Keratinocyte (primary cell): ENCODE data around the gene CRAMP1. TPM values are rescaled to one million over a fixed set of nuclear protein-coding genes. Genes with fewer than 3 reads are reported as not detected.

Experiments used
- DNase-seq: peaks from one replicate; pipeline ENCODE4 v3.0.0-alpha.2; 2011; ENCODE audit warnings: low read depth, missing footprints, low spot score
- FAIRE-seq: peaks from 2 replicates; lab custom pipeline; 2011; peaks lifted over from hg19 to GRCh38; lab: Jason Lieb, UNC
- H2AFZ ChIP-seq: 2 replicates; pipeline ENCODE4 v1.6.0; 2012; ENCODE audit warnings: low read length, control low read depth, inconsistent platforms; ENCODE audit not compliant: control insufficient read depth
- H3K27ac ChIP-seq: 2 replicates; pipeline ENCODE4 v1.5.1; 2011; ENCODE audit warnings: low read length; ENCODE audit not compliant: control insufficient read depth, insufficient read depth
- H3K27me3 ChIP-seq: 3 replicates; pipeline ENCODE4 v1.6.0; 2011; ENCODE audit warnings: low read length; ENCODE audit not compliant: control insufficient read depth, insufficient read depth; ENCODE audit errors: extremely low read depth
- H3K36me3 ChIP-seq, 2 experiments: 2 replicates in 1 of 2; 3 replicates in 1 of 2; pipeline ENCODE4 v1.5.1; 2011; ENCODE audit warnings: low read length in 2 of 2, mild to moderate bottlenecking in 1 of 2; ENCODE audit not compliant: control insufficient read depth in 2 of 2, insufficient read depth in 2 of 2; ENCODE audit errors: extremely low read depth in 1 of 2
- H3K4me1 ChIP-seq: 3 replicates; pipeline ENCODE4 v1.5.1; 2011; ENCODE audit warnings: low read length; ENCODE audit not compliant: control insufficient read depth, insufficient read depth; ENCODE audit errors: extremely low read depth
- H3K4me2 ChIP-seq: 3 replicates; pipeline ENCODE4 v1.6.0; 2011; ENCODE audit warnings: low read depth, low read length; ENCODE audit not compliant: control insufficient read depth, insufficient read depth; ENCODE audit errors: extremely low read depth
- H3K4me3 ChIP-seq, 3 experiments: fragments of 200-600 bp in 1 of 3; sonication (generic) in 1 of 3; 2 replicates in 2 of 3; 3 replicates in 1 of 3; pipeline ENCODE4 v1.5.1; 2011 to 2016; ENCODE audit warnings: low read length in 3 of 3, mild to moderate bottlenecking in 3 of 3, control low read depth in 2 of 3, inconsistent platforms in 1 of 3, low read depth in 1 of 3, mixed read lengths in 1 of 3, mixed run types in 1 of 3, moderate library complexity in 1 of 3; ENCODE audit not compliant: control insufficient read depth in 2 of 3, insufficient read depth in 2 of 3; ENCODE audit errors: extremely low read depth in 1 of 3
- H3K79me2 ChIP-seq: 2 replicates; pipeline ENCODE4 v1.6.0; 2012; ENCODE audit warnings: low read length; ENCODE audit not compliant: control insufficient read depth, insufficient read depth
- H3K9ac ChIP-seq: 3 replicates; pipeline ENCODE4 v1.6.0; 2011; ENCODE audit warnings: low read length; ENCODE audit not compliant: control insufficient read depth, insufficient read depth; ENCODE audit errors: extremely low read depth
- H3K9me1 ChIP-seq: 3 replicates; pipeline ENCODE4 v1.6.0; 2011; ENCODE audit warnings: low read length; ENCODE audit not compliant: control insufficient read depth, insufficient read depth; ENCODE audit errors: extremely low read depth
- H3K9me3 ChIP-seq: 2 replicates; pipeline ENCODE4 v1.5.1; 2012; ENCODE audit warnings: low read depth, low read length; ENCODE audit not compliant: control insufficient read depth
- H4K20me1 ChIP-seq: 3 replicates; pipeline ENCODE4 v1.6.0; 2011; ENCODE audit warnings: low read length; ENCODE audit not compliant: control insufficient read depth, insufficient read depth; ENCODE audit errors: extremely low read depth
- EZH2 ChIP-seq: IDR thresholded peaks from one replicate; pipeline ENCODE4 v1.6.1; 2012; ENCODE audit warnings: inconsistent platforms, mild to moderate bottlenecking, low read length, moderate library complexity
- dilution Hi-C: fragments of 300-500 bp; cut with MboI; formaldehyde crosslinking; loops from one replicate; pipeline ENCODE4 v1.7.0; 2020; ENCODE audit warnings: low sequenced_read_pairs; ENCODE audit not compliant: extremely low pct_ligation_motif_present
- polyA plus RNA-seq, 5 experiments: library from polyadenylated mRNA; depleted of rRNA in 3 of 5; stranded (reverse) in 3 of 5; stranded (forward) in 1 of 5; unstranded in 1 of 5; fragments of >200 nt; gene quantifications; 1 replicate in 1 of 5; 2 replicates in 3 of 5; 3 replicates in 1 of 5; pipeline versions ENCODE4 v1.2.1 to v1.2.3, GENCODE V29; 2011 to 2012; ENCODE audit warnings: missing spikeins in 2 of 5, low read depth in 1 of 5, low replicate concordance in 1 of 5
- TF ChIP-seq, protein P1 (sequence below), 3 experiments: IDR thresholded peaks in 1 of 3; conservative IDR thresholded peaks in 1 of 3; optimal IDR thresholded peaks in 1 of 3; 2 replicates in 2 of 3; 3 replicates in 1 of 3; pipeline versions ENCODE3 to v1.5.1; 2011; ENCODE audit warnings: low read length in 3 of 3, mild to moderate bottlenecking in 3 of 3, moderate library complexity in 2 of 3, control low read depth in 1 of 3, inconsistent platforms in 1 of 3; ENCODE audit not compliant: insufficient read depth in 2 of 3; ENCODE audit errors: extremely low read depth in 1 of 3

Gene CRAMP1
- polyA plus RNA-seq, 1 donor (not counting 4 experiments of a cell fraction or from before 2014, with no cell fraction given), result 6.5 TPM

DNA sequence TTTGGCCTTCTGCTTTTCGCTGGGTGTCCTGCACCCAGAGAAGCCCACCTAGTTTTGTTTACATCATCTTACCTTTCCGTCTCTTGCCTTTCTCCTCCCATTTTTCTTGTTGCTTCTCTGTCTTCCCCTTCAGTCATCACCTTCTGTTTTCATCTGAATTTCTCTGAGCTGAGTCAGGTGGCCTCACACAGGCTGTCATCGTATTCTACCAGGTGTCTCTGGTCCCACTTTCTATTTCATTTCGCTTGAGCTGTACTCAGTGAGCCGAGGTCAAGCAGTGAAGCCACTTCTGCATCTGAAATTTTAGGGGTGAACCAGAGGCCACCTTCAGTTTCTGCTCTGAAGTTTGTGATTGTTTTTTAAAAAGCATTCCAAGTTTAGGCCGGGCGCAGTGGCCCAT lies 9.7 kb downstream of the CRAMP1 start:
- Histone ChIP-seq H3K9ac (no peak overlapping the region), H2AFZ (no peak overlapping the region), H3K4me3 (no peak overlapping the region), H4K20me1 (peaks cover 6% of the 10 kb centered on the region), H3K9me3 (no peaks in the 10 kb centered on the region), H3K36me3 (peaks cover 35 to 36% of the 10 kb centered on the region in 2 experiments), H3K9me1 (no peaks in the 10 kb centered on the region), H3K79me2 (peaks cover 85% of the 10 kb centered on the region), H3K4me2 (no peak overlapping the region), H3K27me3 (no peaks in the 10 kb centered on the region), H3K27ac (no peak overlapping the region), H3K4me1 (no peaks in the 10 kb centered on the region)
- no peak for FAIRE-seq
- TF ChIP-seq, protein P1, sequence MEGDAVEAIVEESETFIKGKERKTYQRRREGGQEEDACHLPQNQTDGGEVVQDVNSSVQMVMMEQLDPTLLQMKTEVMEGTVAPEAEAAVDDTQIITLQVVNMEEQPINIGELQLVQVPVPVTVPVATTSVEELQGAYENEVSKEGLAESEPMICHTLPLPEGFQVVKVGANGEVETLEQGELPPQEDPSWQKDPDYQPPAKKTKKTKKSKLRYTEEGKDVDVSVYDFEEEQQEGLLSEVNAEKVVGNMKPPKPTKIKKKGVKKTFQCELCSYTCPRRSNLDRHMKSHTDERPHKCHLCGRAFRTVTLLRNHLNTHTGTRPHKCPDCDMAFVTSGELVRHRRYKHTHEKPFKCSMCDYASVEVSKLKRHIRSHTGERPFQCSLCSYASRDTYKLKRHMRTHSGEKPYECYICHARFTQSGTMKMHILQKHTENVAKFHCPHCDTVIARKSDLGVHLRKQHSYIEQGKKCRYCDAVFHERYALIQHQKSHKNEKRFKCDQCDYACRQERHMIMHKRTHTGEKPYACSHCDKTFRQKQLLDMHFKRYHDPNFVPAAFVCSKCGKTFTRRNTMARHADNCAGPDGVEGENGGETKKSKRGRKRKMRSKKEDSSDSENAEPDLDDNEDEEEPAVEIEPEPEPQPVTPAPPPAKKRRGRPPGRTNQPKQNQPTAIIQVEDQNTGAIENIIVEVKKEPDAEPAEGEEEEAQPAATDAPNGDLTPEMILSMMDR (optimal IDR thresholded peaks at IDR 0.05 in 1 of 3, IDR thresholded peaks at IDR 0.05 in 1 of 3, conservative IDR thresholded peaks at IDR 0.05 in 1 of 3; ENCODE audit: extremely low read depth in 1 of 3, insufficient read depth in 2 of 3, low read length in 3 of 3), result no peak
- no peak for TF ChIP-seq EZH2
- no peak for DNase-seq
- dilution Hi-C loops, result no loop called here

DNA sequence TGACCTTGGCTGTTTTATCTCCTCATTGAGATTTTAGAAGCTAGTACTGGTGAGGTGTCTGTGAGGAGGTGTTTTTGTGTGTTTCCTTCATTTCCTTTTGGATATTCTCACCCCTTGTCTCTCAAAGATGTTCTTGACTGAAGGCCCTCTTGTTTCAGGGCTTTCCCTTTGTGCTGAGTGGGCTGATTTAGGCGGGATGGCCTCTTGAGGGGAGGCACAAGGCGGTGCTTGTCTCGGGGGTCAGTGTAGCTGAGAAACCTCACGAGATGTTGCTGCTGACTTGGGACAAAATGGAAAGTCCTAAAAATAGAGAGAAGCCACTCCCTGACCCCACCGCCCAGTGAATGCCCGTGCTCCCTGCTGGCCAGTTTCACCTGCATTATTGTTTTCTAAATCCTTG lies 14.2 kb downstream of the CRAMP1 start:
- Histone ChIP-seq H3K36me3 (peaks cover 21 to 29% of the 10 kb centered on the region in 2 experiments), H3K4me1 (no peaks in the 10 kb centered on the region), H3K79me2 (peaks cover 85% of the 10 kb centered on the region), H3K4me3 (no peak overlapping the region), H4K20me1 (peaks cover 17% of the 10 kb centered on the region), H2AFZ (no peak overlapping the region), H3K4me2 (no peak overlapping the region), H3K9me3 (no peaks in the 10 kb centered on the region), H3K27me3 (no peaks in the 10 kb centered on the region), H3K9ac (no peak overlapping the region), H3K27ac (no peak overlapping the region), H3K9me1 (no peaks in the 10 kb centered on the region)
- FAIRE-seq, result no peak
- DNase-seq, result no peak
- dilution Hi-C loops, result no loop called here
- TF ChIP-seq, protein P1 (optimal IDR thresholded peaks at IDR 0.05 in 1 of 3, IDR thresholded peaks at IDR 0.05 in 1 of 3, conservative IDR thresholded peaks at IDR 0.05 in 1 of 3; ENCODE audit: extremely low read depth in 1 of 3, insufficient read depth in 2 of 3, low read length in 3 of 3), result no peak
- no peak for TF ChIP-seq EZH2
